ENCODE measurements around the gene RPL21.

GRCh38 chr13:27276188-27276587 is 24.8 kb downstream of the RPL21 start:
- TF ChIP-seq CTCF (IDR thresholded peaks at IDR 0.05; ENCODE audit: insufficient read depth, low read length, poor library complexity, severe bottlenecking) (no peak), EZH2phosphoT487 (conservative IDR thresholded peaks at IDR 0.05; ENCODE audit: low read length) (no peak)

Data from SU-DHL-6 (cell line).